Vagina (tissue), 2 donors: ENCODE measurements around the gene SPHKAP.

Source experiments
- CTCF ChIP-seq, 3 experiments: fragments of 450-650 bp in 2 of 3; fragments of 200-600 bp in 1 of 3; sonication (generic) in 1 of 3; IDR thresholded peaks; one replicate each; pipeline ENCODE4 v1.5.1; 2017 to 2019; ENCODE audit warnings: antibody characterized with exemption in 3 of 3, mild to moderate bottlenecking in 2 of 3, moderate library complexity in 2 of 3
- POLR2AphosphoS5 ChIP-seq, 2 donors: sonication (generic); formaldehyde crosslinking; IDR thresholded peaks; one replicate each; pipeline ENCODE4 v1.9.0; 2017; ENCODE audit warnings: antibody characterized with exemption in 2 of 2, mild to moderate bottlenecking in 2 of 2, low read depth in 1 of 2; ENCODE audit not compliant: insufficient read depth in 1 of 2

GRCh38 chr2:228157841-228158240 lies 23.6 kb downstream of the SPHKAP start:
- TF ChIP-seq POLR2AphosphoS5 (IDR thresholded peaks at IDR 0.05; ENCODE audit: insufficient read depth in 1 of 2, low read depth in 1 of 2) = no peak
- no peak for TF ChIP-seq CTCF (IDR thresholded peaks at IDR 0.05)
